Body of pancreas (tissue), 4 donors: Measurements from ENCODE around the gene PEX11A. TPM values are rescaled to one million over a fixed set of nuclear protein-coding genes. Genes with fewer than 3 reads are reported as not detected.

Experiments used
- ATAC-seq: fragments of 150-250 bp; one replicate; pipeline ENCODE4 v1.9.1; 2016
- DNase-seq, 4 donors: peaks; one replicate each; pipeline ENCODE4 v3.0.0-alpha.2; 2019
- H3K27ac ChIP-seq, 4 donors: fragments of 200-600 bp; sonication (generic); 1 replicate in 3 of 4; 2 replicates in 1 of 4; pipeline versions ENCODE4 v1.5.1 to v1.6.1; 2016 to 2019; ENCODE audit warnings: mild to moderate bottlenecking in 1 of 4, mixed read lengths in 1 of 4, moderate library complexity in 1 of 4
- H3K27me3 ChIP-seq, 2 donors: fragments of 200-600 bp; sonication (generic); one replicate each; pipeline ENCODE4 v1.6.0; 2016; ENCODE audit warnings: mild to moderate bottlenecking in 1 of 2
- H3K36me3 ChIP-seq, 2 donors: fragments of 200-600 bp; sonication (generic); replicated peaks in 1 of 2; 2 replicates each; pipeline ENCODE4 v1.5.1; 2016; ENCODE audit warnings: low read depth in 2 of 2; ENCODE audit not compliant: insufficient read depth in 1 of 2
- H3K4me1 ChIP-seq: fragments of 200-600 bp; sonication (generic); one replicate; pipeline ENCODE4 v1.6.0; 2016
- H3K4me3 ChIP-seq, 2 donors: fragments of 200-600 bp; sonication (generic); 1 replicate in 1 of 2; 2 replicates in 1 of 2; pipeline ENCODE4 v1.5.1; 2016 to 2019
- H3K9me3 ChIP-seq, 3 donors: fragments of 200-600 bp; sonication (generic); 1 replicate in 2 of 3; 2 replicates in 1 of 3; pipeline ENCODE4 v1.5.1; 2016
- CTCF ChIP-seq, 7 experiments: fragments of 450-650 bp in 4 of 7; fragments of 200-600 bp in 3 of 7; sonication (generic) in 3 of 7; IDR thresholded peaks; one replicate each; pipeline ENCODE4 v1.5.1; 2016 to 2019; ENCODE audit warnings: antibody characterized with exemption in 7 of 7
- POLR2A ChIP-seq, 3 donors: fragments of 450-650 bp; IDR thresholded peaks; one replicate each; pipeline ENCODE4 v1.6.1; 2016; ENCODE audit warnings: antibody characterized with exemption in 3 of 3, mild to moderate bottlenecking in 2 of 3
- WGBS, 2 donors: methylation state at CpG; one replicate each; pipeline ENCODE4 v1.1.5; 2017; 5-methylcytosine and 5-hydroxymethylcytosine counted together
- intact Hi-C: fragments of 100-400 bp; cut with DNase I; formaldehyde crosslinking; loops from one replicate; pipeline ENCODE4 v1.15.1; 2023
- total RNA-seq, 2 donors: library from RNA; depleted of rRNA; stranded (reverse); fragments of >200 nt; gene quantifications; one replicate each; pipeline ENCODE4 v1.1.0, GENCODE V29; 2016

The PEX11A gene
- total RNA-seq, 2 donors from 2014 or later, result 14.5 to 25.1 TPM

- ATAC-seq, result no peak
- intact Hi-C loops, result no loop called here
Observed at GRCh38 chr15:89660556-89660955, 30.0 kb downstream of the PEX11A start.

GRCh38 chr15:89659295-89659694, 31.3 kb downstream of the PEX11A start:
- Histone ChIP-seq H3K36me3 (no peaks in the 10 kb centered on the region), H3K4me3 (no peak overlapping the region), H3K4me1 (peaks cover 18% of the 10 kb centered on the region), H3K27ac (no peak overlapping the region), H3K27me3 (no peaks in the 10 kb centered on the region), H3K9me3 (no peaks in the 10 kb centered on the region)
- no peak for TF ChIP-seq POLR2A (IDR thresholded peaks at IDR 0.05)
- TF ChIP-seq CTCF (IDR thresholded peaks at IDR 0.05), result no peak
- WGBS, 2 donors, result 89 to 90% methylated on average over 2 of the region's 2 CpGs
- no peak for DNase-seq
- intact Hi-C loops, result no loop called here
- no peak for ATAC-seq

More at GRCh38 chr15:89660556-89660955, 30.0 kb downstream of the PEX11A start:
- no peaks in the 10 kb centered on the region for H3K27me3 ChIP-seq
- no peak overlapping the region for H3K4me3 ChIP-seq
- H3K27ac ChIP-seq, result no peak overlapping the region
- H3K9me3 ChIP-seq, result no peaks in the 10 kb centered on the region
- TF ChIP-seq CTCF (IDR thresholded peaks at IDR 0.05), result no peak
- no peak for TF ChIP-seq POLR2A (IDR thresholded peaks at IDR 0.05)
- H3K4me1 ChIP-seq, result peaks cover 10% of the 10 kb centered on the region
- DNase-seq, result no peak
- no peaks in the 10 kb centered on the region for H3K36me3 ChIP-seq
- 68 to 79% methylated on average over 2 of the region's 2 CpGs for WGBS, 2 donors

DNA sequence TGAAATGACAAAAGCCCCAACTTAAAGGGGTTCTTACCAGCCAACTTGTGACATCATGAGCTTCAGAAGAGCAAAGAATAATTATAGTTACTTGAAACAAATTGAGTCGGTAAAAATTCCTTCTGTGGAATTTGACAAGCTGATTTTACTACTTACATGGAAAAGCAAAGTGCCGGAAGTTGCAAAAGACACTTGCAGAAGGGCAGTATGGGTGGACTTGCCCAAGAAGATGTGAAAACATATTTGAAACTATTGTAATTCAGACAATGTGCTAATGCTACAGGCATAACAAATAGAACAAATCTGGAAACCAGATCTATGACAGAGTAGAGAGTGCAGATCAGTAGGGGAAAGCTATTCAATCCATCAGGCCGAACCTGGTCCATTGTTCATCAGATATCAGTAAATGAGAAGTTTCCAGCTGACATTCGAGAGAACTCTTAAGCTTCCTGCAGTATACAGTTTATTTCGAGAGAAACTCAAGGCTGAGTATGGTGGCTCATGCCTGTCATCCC, 32.8 kb downstream of the PEX11A start:
- WGBS, 2 donors, result 72 to 77% methylated on average over 5 of the region's 5 CpGs
- ATAC-seq (no peak), DNase-seq (no peak)
- H3K27me3 ChIP-seq, result no peaks in the 10 kb centered on the region
- H3K27ac ChIP-seq, result no peak overlapping the region
- H3K4me3 ChIP-seq, result no peak overlapping the region
- intact Hi-C loops, result no loop called here
- peaks cover 13% of the 10 kb centered on the region for H3K4me1 ChIP-seq
- H3K36me3 ChIP-seq, result no peaks in the 10 kb centered on the region
- TF ChIP-seq CTCF (IDR thresholded peaks at IDR 0.05) (no peak), POLR2A (IDR thresholded peaks at IDR 0.05) (no peak)
- H3K9me3 ChIP-seq, result no peaks in the 10 kb centered on the region

DNA sequence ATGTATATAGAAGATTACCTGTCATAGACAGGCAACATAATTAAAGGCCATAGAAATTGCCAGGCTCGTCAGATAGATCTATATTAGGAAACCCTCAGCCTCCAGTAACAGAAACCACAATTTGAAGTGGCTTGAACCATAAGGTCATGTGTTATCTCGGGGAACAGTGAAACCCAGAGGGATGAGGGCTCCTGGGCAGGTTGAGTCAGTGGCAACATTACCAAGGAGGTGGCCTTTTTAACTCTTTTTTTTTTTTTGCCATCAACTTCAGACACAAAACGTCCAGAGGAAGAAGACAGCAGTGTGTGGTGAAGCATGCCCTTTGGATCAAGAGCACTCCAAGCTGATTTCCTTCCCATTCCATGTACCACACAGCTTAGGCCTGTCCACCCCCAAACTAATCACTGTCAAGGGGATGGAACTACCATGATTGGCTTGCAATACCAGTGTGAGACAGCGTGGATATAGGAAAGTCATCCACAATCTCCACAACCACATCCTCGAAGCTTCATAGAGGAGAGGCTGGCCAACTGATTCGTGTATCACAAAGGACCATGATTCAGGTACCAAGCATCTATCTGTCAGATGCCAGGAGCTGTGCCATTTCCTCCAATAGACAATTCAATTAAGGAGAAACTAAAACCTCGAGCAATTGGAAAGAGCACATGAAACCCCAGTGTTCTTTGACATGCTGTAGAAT, 34.3 kb downstream of the PEX11A start:
- Histone ChIP-seq H3K27ac (no peak overlapping the region), H3K36me3 (no peaks in the 10 kb centered on the region), H3K4me3 (no peak overlapping the region), H3K27me3 (no peaks in the 10 kb centered on the region), H3K9me3 (no peaks in the 10 kb centered on the region), H3K4me1 (peaks cover 12% of the 10 kb centered on the region)
- ATAC-seq (no peak), DNase-seq (no peak)
- intact Hi-C loops, result no loop called here
- WGBS, 2 donors, result 78 to 86% methylated on average over 7 of the region's 7 CpGs
- TF ChIP-seq POLR2A (IDR thresholded peaks at IDR 0.05) (no peak), CTCF (IDR thresholded peaks at IDR 0.05) (no peak)
